H1 (cell line): ENCODE measurements around the gene NUP58. TPM values are rescaled to one million over a fixed set of nuclear protein-coding genes. Genes with fewer than 3 reads are reported as not detected.

Source experiments
- CTCF ChIA-PET: fragments of 300-600 bp; sonication (Branson Sonifier 250); formaldehyde crosslinking; loops from one replicate; lab custom pipeline; 2021; ENCODE audit not compliant: partially characterized antibody; lab: Charles Lee
- POLR2A ChIA-PET: fragments of 300-600 bp; sonication (Branson Sonifier 250); formaldehyde crosslinking; loops from one replicate; lab custom pipeline; 2021; ENCODE audit warnings: inconsistent platforms; ENCODE audit not compliant: partially characterized antibody; lab: Charles Lee
- DNase-seq, 2 experiments: peaks; one replicate each; pipeline versions ENCODE4 v3.0.0 to v3.0.0-alpha.2; 2010 to 2022; ENCODE audit warnings: low spot score in 2 of 2, low read depth in 1 of 2, mixed read lengths in 1 of 2
- FAIRE-seq: peaks from 2 replicates; lab custom pipeline; 2011; peaks lifted over from hg19 to GRCh38; lab: Jason Lieb, UNC
- H2AFZ ChIP-seq: 2 replicates; pipeline ENCODE4 v1.8.1; 2012; ENCODE audit warnings: low read length, inconsistent platforms
- H2AK5ac ChIP-seq: 2 replicates; pipeline ENCODE4 v1.6.1; 2013; ENCODE audit warnings: low read depth, low read length
- H2BK120ac ChIP-seq: replicated peaks from 2 replicates; pipeline ENCODE3; 2013; ENCODE audit warnings: low read depth, low read length, inconsistent platforms
- H2BK12ac ChIP-seq: 2 replicates; pipeline ENCODE4 v1.6.1; 2013; ENCODE audit warnings: low read depth, low read length
- H2BK15ac ChIP-seq: 2 replicates; pipeline ENCODE4 v1.6.1; 2013; ENCODE audit warnings: low read length
- H2BK20ac ChIP-seq: 2 replicates; pipeline ENCODE4 v1.6.1; 2013; ENCODE audit warnings: low read length
- H2BK5ac ChIP-seq: 2 replicates; pipeline ENCODE4 v1.6.1; 2013; ENCODE audit warnings: low read depth, low read length
- H3K14ac ChIP-seq: 2 replicates; pipeline ENCODE4 v1.6.1; 2013; ENCODE audit warnings: inconsistent platforms; ENCODE audit not compliant: insufficient read length
- H3K18ac ChIP-seq: 2 replicates; pipeline ENCODE4 v1.6.1; 2013; ENCODE audit warnings: low read length; ENCODE audit errors: extremely low read depth
- H3K23ac ChIP-seq: 2 replicates; pipeline ENCODE4 v1.6.1; 2013; ENCODE audit warnings: inconsistent platforms; ENCODE audit not compliant: insufficient read length
- H3K23me2 ChIP-seq: 2 replicates; pipeline ENCODE4 v1.6.1; 2013; ENCODE audit warnings: low read depth, low read length
- H3K27ac ChIP-seq: 2 replicates; pipeline ENCODE4 v1.6.1; 2011; ENCODE audit warnings: low read depth, low read length, inconsistent platforms
- H3K27me3 ChIP-seq, 4 experiments: replicated peaks in 1 of 4; 1 replicate in 1 of 4; 2 replicates in 3 of 4; pipeline versions ENCODE4 v1.6.1 to v1.8.1; 2011 to 2013; ENCODE audit warnings: low read length in 3 of 4, mild to moderate bottlenecking in 3 of 4, inconsistent platforms in 2 of 4, mixed read lengths in 2 of 4, moderate library complexity in 1 of 4; ENCODE audit not compliant: control insufficient read depth in 3 of 4, insufficient read depth in 3 of 4; ENCODE audit errors: extremely low read depth in 1 of 4
- H3K36me3 ChIP-seq, 4 experiments: 2 replicates each; pipeline versions ENCODE4 v1.6.1 to v1.8.1; 2011 to 2013; ENCODE audit warnings: mild to moderate bottlenecking in 4 of 4, low read length in 3 of 4, moderate library complexity in 2 of 4, control low read depth in 1 of 4, inconsistent platforms in 1 of 4; ENCODE audit not compliant: insufficient read depth in 4 of 4, control insufficient read depth in 2 of 4
- H3K4ac ChIP-seq: replicated peaks from 2 replicates; pipeline ENCODE3; 2013; ENCODE audit warnings: low read length, low read depth, mixed read lengths, inconsistent platforms; ENCODE audit not compliant: insufficient read length
- H3K4me1 ChIP-seq, 4 experiments: replicated peaks in 1 of 4; 1 replicate in 1 of 4; 2 replicates in 3 of 4; pipeline versions ENCODE4 v1.6.1 to v1.8.1; 2011 to 2013; ENCODE audit warnings: low read length in 3 of 4, inconsistent platforms in 2 of 4, mixed read lengths in 1 of 4; ENCODE audit not compliant: insufficient read depth in 4 of 4, control insufficient read depth in 3 of 4
- H3K4me2 ChIP-seq, 2 experiments: 2 replicates each; pipeline versions ENCODE4 v1.6.1 to v1.8.1; 2011 to 2013; ENCODE audit warnings: low read depth in 2 of 2, low read length in 2 of 2, control low read depth in 1 of 2, inconsistent platforms in 1 of 2, mild to moderate bottlenecking in 1 of 2; ENCODE audit not compliant: insufficient read depth in 1 of 2
- H3K4me3 ChIP-seq, 4 experiments: fragments of 200-600, 300-600 bp in 1 of 4; sonication (generic), shearing (Covaris generic), sonication (Bioruptor Twin) in 1 of 4; 2 replicates each; pipeline versions ENCODE4 v1.5.1 to v1.8.1; 2011 to 2016; ENCODE audit warnings: low read length in 4 of 4, low read depth in 3 of 4, control low read depth in 2 of 4, inconsistent platforms in 2 of 4, mild to moderate bottlenecking in 2 of 4, mixed read lengths in 1 of 4, moderate library complexity in 1 of 4; ENCODE audit not compliant: insufficient read depth in 2 of 4; ENCODE audit errors: extremely low read depth in 1 of 4
- H3K56ac ChIP-seq: replicated peaks from 2 replicates; pipeline ENCODE3; 2013; ENCODE audit warnings: low read depth, mild to moderate bottlenecking, mixed read lengths, low read length, inconsistent platforms; ENCODE audit not compliant: insufficient read length
- H3K79me1 ChIP-seq: 2 replicates; pipeline ENCODE4 v1.6.1; 2013; ENCODE audit warnings: low read depth, low read length, control low read depth
- H3K79me2 ChIP-seq, 2 experiments: 2 replicates each; pipeline versions ENCODE4 v1.6.1 to v1.8.1; 2012 to 2013; ENCODE audit warnings: low read length in 2 of 2, mild to moderate bottlenecking in 2 of 2, inconsistent platforms in 1 of 2; ENCODE audit not compliant: insufficient read depth in 2 of 2, control insufficient read depth in 1 of 2
- H3K9ac ChIP-seq, 4 experiments: replicated peaks in 1 of 4; 1 replicate in 1 of 4; 2 replicates in 3 of 4; pipeline versions ENCODE4 v1.6.1 to v1.8.1; 2011 to 2013; ENCODE audit warnings: low read depth in 3 of 4, low read length in 3 of 4, control low read depth in 2 of 4, mild to moderate bottlenecking in 2 of 4, moderate library complexity in 2 of 4, inconsistent platforms in 1 of 4; ENCODE audit errors: extremely low read depth in 1 of 4
- H3K9me3 ChIP-seq, 2 experiments: 2 replicates each; pipeline versions ENCODE4 v1.6.1 to v1.8.1; 2012 to 2013; ENCODE audit warnings: mild to moderate bottlenecking in 2 of 2, moderate library complexity in 2 of 2, control low read depth in 1 of 2, inconsistent platforms in 1 of 2, low read depth in 1 of 2, low read length in 1 of 2, mixed read lengths in 1 of 2; ENCODE audit not compliant: insufficient read depth in 2 of 2
- H4K20me1 ChIP-seq, 2 experiments: replicated peaks in 1 of 2; 2 replicates each; pipeline versions ENCODE3 to v1.8.1; 2011 to 2013; ENCODE audit warnings: inconsistent platforms in 2 of 2, low read length in 2 of 2, mild to moderate bottlenecking in 1 of 2; ENCODE audit not compliant: insufficient read depth in 2 of 2, control insufficient read depth in 1 of 2
- H4K5ac ChIP-seq: 2 replicates; pipeline ENCODE4 v1.6.1; 2013; ENCODE audit warnings: low read length, low read depth, mixed read lengths, inconsistent platforms; ENCODE audit not compliant: insufficient read length
- H4K8ac ChIP-seq: 2 replicates; pipeline ENCODE4 v1.8.0; 2013; ENCODE audit warnings: mild to moderate bottlenecking, moderate library complexity, low read length, inconsistent platforms; ENCODE audit not compliant: insufficient read depth; ENCODE audit errors: extremely low read depth
- H4K91ac ChIP-seq: replicated peaks from 2 replicates; pipeline ENCODE3; 2013; ENCODE audit warnings: low read length, mixed read lengths, inconsistent platforms; ENCODE audit not compliant: insufficient read length
- ASH2L ChIP-seq: fragments of 200-600, 300-600 bp; sonication (generic); IDR thresholded peaks from one replicate; pipeline ENCODE4 v1.7.1; 2017; ENCODE audit warnings: low read length
- CHD2 ChIP-seq: IDR thresholded peaks from 2 replicates; pipeline ENCODE4 v1.6.1; 2012; ENCODE audit warnings: low read length, improper control_type of control experiment
- CTCF ChIP-seq, 3 experiments: IDR thresholded peaks; 1 replicate in 2 of 3; 2 replicates in 1 of 3; pipeline versions ENCODE4 v1.5.1 to v1.6.1; 2011; ENCODE audit warnings: low read length in 3 of 3, mild to moderate bottlenecking in 3 of 3, inconsistent platforms in 2 of 3, low read depth in 1 of 3, moderate library complexity in 1 of 3; ENCODE audit not compliant: insufficient read depth in 1 of 3; ENCODE audit errors: control extremely low read depth in 1 of 3
- POLR2A ChIP-seq, 2 experiments: IDR thresholded peaks; 1 replicate in 1 of 2; 2 replicates in 1 of 2; pipeline ENCODE4 v1.6.1; 2011; ENCODE audit warnings: low read depth in 2 of 2, low read length in 2 of 2, mild to moderate bottlenecking in 2 of 2; ENCODE audit errors: control extremely low read depth in 1 of 2
- SUZ12 ChIP-seq: fragments of 200-600 bp; sonication (generic); IDR thresholded peaks from 2 replicates; pipeline ENCODE4 v1.6.1; 2012; ENCODE audit warnings: mild to moderate bottlenecking, inconsistent platforms, low read length, moderate library complexity, mixed read lengths
- WGBS, 2 experiments: shearing (Covaris generic) in 1 of 2; methylation state at CpG; one replicate each; pipeline versions ENCODE4 v1.1.6 to v1.1.7; 2013 to 2015; ENCODE audit warnings: low lambda C conversion rate in 2 of 2, mixed read lengths in 2 of 2, inconsistent platforms in 1 of 2, low coverage in 1 of 2, missing lambda C conversion rate in 1 of 2; ENCODE audit not compliant: insufficient replicate concordance in 2 of 2, insufficient coverage in 1 of 2, insufficient read length in 1 of 2; ENCODE audit errors: extremely low coverage in 1 of 2, missing lambda C conversion rate in 1 of 2; 5-methylcytosine and 5-hydroxymethylcytosine counted together
- polyA plus RNA-seq, 7 experiments: library from polyadenylated mRNA; depleted of rRNA in 3 of 7; stranded (reverse) in 5 of 7; unstranded in 2 of 7; fragments of >200 nt in 5 of 7; fragments of 200-250 nt in 2 of 7; gene quantifications; 1 replicate in 5 of 7; 2 replicates in 1 of 7; 4 replicates in 1 of 7; pipeline versions ENCODE4 v1.2.1 to v1.2.3, GENCODE V29; 2011 to 2013; ENCODE audit warnings: missing spikeins in 2 of 7, mixed read lengths in 2 of 7
- total RNA-seq: library from RNA; stranded (reverse); fragmentation: NEBNext Ultra II Directional; extraction: Animal tissue kit (Norgen Biotek cat#: 25700); gene quantifications from 2 replicates; pipeline ENCODE4 v1.2.1, GENCODE V29; 2021

Gene NUP58
- total and polyA plus RNA-seq, 2 of the 8 experiments (the other 6 are each of a cell fraction or from before 2014, with no cell fraction given) = 35.0 to 53.8 TPM

GRCh38 chr13:25354377-25354776 lies 53.0 kb downstream of the NUP58 start:
- Histone ChIP-seq H3K9me3 (no peaks in the 10 kb centered on the region), H3K23me2 (no peaks in the 10 kb centered on the region; the same call in 1 of the 2 replicates), H3K4me3 (no peak overlapping the region), H3K27me3 (no peaks in the 10 kb centered on the region), H3K23ac (no peak overlapping the region), H3K9ac (no peak overlapping the region), H3K14ac (no peak overlapping the region), H3K27ac (no peak overlapping the region), H2AFZ (no peak overlapping the region), H3K36me3 (no peaks in the 10 kb centered on the region), H3K79me1 (no peaks in the 10 kb centered on the region), H2AK5ac (no peak overlapping the region), H4K20me1 (no peaks in the 10 kb centered on the region), H3K18ac (no peak overlapping the region), H3K56ac (no peak overlapping the region)
- ChIA-PET POLR2A (interaction anchor here (0.8 kb wide), 1 partner anchor 9 kb away, joined by 4 read pairs; no protein-coding TSS in a partner anchor), CTCF (interaction anchor here (1.1 kb wide), 1 partner anchor 21 kb away, joined by 3 read pairs; no protein-coding TSS in a partner anchor)
- DNase-seq = no peak
- WGBS, 2 experiments = 84% methylated on average over 6 of the region's 6 CpGs; no CpG with 5 or more reads in 1 of the 2 experiments
- TF ChIP-seq CTCF (IDR thresholded peaks at IDR 0.05; ENCODE audit: control extremely low read depth in 1 of 3, insufficient read depth in 1 of 3, low read depth in 1 of 3, low read length in 3 of 3) (no peak), ASH2L (no peak), POLR2A (IDR thresholded peaks at IDR 0.05; ENCODE audit: control extremely low read depth in 1 of 2, low read depth in 2 of 2, low read length in 2 of 2) (no peak), SUZ12 (no peak), CHD2 (no peak)
- TF ChIP-seq, all 59 proteins: peak for 0
- H4K91ac ChIP-seq = no peak overlapping the region
- H4K8ac ChIP-seq = no peak overlapping the region
- FAIRE-seq = no peak
- H4K5ac ChIP-seq = no peak overlapping the region
- H2BK15ac ChIP-seq = no peak overlapping the region
- H3K4ac ChIP-seq = no peak overlapping the region
- H3K79me2 ChIP-seq = no peaks in the 10 kb centered on the region
- no peaks in the 10 kb centered on the region for H3K4me1 ChIP-seq
- no peak overlapping the region for H3K4me2 ChIP-seq
- no peak overlapping the region for H2BK5ac ChIP-seq
- H2BK12ac ChIP-seq = no peak overlapping the region
- no peak overlapping the region for H2BK120ac ChIP-seq
- no peak overlapping the region for H2BK20ac ChIP-seq
